GM12864 (cell line): Measurements from ENCODE around the gene TGFB1I1.

Source experiments
- DNase-seq: peaks from one replicate; pipeline ENCODE4 v3.0.0-alpha.2; 2011; ENCODE audit warnings: low read depth
- H3K4me3 ChIP-seq: 2 replicates; pipeline ENCODE4 v1.5.1; 2011; ENCODE audit warnings: mild to moderate bottlenecking, low read depth, low read length, control low read depth
- TF ChIP-seq, protein P1 (sequence below): IDR thresholded peaks from 2 replicates; pipeline ENCODE4 v1.5.1; 2011; ENCODE audit warnings: low read depth, mild to moderate bottlenecking, moderate library complexity, low read length, control low read depth, inconsistent platforms; ENCODE audit errors: missing control alignments

The TGFB1I1 gene

DNA sequence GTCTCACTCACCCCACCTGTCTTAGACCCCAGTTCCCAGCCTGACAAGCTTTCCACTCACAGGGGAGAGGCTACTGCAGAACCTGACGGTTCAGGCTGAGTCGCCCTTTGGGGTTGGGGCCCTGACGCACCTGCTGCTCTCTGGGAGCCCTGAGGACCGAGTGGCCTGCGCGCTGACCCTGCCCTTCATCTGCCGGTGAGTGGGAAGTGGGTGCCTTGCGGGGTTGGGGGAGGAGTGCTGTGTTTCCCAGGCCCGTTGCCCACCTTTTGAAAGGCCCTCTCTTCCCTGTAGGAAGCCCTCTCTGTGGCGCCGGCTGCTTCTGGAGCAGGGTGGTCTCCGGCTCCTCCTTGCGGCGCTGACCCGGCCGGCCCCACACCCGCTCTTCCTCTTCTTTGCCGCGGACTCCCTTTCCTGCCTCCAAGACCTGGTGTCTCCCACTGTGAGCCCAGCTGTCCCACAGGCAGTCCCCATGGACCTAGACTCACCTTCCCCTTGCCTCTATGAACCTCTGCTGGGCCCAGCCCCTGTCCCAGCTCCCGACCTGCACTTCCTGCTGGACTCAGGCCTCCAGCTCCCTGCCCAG is 6.1 kb upstream of the TGFB1I1 start:
- DNase-seq, result no peak
- TF ChIP-seq, protein P1, sequence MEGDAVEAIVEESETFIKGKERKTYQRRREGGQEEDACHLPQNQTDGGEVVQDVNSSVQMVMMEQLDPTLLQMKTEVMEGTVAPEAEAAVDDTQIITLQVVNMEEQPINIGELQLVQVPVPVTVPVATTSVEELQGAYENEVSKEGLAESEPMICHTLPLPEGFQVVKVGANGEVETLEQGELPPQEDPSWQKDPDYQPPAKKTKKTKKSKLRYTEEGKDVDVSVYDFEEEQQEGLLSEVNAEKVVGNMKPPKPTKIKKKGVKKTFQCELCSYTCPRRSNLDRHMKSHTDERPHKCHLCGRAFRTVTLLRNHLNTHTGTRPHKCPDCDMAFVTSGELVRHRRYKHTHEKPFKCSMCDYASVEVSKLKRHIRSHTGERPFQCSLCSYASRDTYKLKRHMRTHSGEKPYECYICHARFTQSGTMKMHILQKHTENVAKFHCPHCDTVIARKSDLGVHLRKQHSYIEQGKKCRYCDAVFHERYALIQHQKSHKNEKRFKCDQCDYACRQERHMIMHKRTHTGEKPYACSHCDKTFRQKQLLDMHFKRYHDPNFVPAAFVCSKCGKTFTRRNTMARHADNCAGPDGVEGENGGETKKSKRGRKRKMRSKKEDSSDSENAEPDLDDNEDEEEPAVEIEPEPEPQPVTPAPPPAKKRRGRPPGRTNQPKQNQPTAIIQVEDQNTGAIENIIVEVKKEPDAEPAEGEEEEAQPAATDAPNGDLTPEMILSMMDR, result no peak
- no peak overlapping the region for H3K4me3 ChIP-seq

DNA sequence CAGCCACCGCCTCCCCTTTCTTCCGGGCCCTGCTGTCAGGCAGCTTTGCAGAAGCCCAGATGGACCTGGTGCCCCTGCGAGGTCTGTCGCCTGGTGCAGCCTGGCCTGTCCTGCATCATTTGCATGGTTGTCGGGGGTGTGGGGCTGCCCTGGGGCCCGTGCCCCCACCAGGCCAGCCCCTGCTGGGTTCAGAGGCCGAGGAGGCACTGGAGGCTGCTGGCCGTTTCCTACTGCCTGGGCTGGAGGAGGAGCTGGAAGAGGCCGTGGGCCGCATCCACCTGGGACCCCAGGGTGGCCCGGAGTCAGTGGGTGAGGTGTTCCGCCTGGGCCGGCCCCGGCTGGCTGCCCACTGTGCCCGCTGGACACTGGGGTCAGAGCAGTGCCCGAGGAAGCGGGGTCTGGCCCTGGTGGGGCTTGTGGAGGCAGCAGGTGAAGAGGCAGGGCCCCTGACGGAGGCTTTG is 5.5 kb upstream of the TGFB1I1 start:
- TF ChIP-seq, protein P1, result no peak
- no peak for DNase-seq
- no peak overlapping the region for H3K4me3 ChIP-seq

DNA sequence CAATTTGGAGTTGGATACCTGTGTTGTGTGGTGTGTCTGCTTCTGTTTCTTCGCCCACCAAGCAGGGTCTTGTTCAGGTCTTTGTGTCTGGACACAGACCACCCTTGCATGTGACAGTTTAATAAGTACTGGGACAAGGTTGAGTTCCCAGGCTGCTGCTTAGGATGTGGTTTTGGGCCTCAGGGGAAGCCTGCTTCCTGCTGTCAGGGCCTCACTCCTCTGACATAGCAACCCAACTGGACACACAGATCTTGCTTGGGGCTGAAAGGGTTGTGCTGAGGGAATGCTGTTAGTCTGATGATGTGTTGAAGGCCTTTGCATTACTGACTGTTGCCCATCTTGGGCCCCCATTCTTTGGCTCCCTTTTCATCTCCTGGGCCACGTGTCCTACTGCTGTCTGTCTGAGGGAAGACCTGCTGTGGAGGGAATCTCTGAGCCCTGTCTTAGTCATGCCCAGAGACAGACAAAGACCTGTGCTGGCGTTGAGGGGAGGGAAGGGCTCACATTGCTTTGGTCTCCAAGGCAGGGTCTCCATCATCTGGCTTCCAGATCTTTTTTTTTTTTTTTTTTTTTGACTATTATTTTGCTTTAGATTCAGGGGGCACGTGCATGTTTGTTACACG is 4.7 kb upstream of the TGFB1I1 start:
- no peak overlapping the region for H3K4me3 ChIP-seq
- no peak for DNase-seq
- TF ChIP-seq, protein P1, result no peak

DNA sequence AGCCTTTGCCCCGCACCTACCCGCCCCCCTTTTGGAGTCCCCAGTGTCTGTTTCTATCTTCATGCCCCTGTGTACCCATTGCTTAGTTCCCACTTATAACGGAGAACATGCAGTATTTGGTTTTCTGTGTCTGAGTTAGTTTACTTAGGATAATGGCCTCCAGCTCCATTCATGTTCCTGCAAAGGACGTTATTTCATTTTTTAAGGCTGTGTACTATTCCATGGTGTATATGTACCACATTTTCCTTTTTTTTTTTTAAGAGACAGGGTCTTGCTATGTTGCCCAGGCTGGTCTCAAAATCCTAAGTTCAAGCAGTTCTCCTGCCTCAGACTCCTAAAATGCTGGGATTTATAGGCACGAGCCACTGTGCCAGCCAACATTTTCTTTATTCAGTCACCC is 4.1 kb upstream of the TGFB1I1 start:
- TF ChIP-seq, protein P1, result no peak
- no peak for DNase-seq

DNA sequence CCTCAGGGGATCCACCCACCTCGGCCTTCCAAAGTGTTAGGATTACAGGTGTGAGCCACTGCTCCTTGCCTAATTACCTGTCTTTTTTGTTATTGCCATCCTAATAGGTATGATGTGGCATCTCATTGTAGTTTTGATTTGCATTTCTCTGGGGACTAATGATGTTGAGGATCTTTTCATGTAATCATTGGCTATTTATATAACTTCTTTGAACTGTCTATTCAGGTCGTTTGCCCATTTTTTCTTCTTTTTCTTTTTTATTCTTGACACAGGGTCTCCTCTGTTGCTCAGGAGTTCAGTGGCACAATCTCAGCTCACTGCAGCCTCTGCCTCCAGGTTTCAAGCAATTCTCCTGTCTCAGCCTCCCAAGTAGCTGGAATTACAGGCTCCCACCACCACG is 1.3 kb upstream of the TGFB1I1 start:
- TF ChIP-seq, protein P1, result no peak
- no peak for DNase-seq
- H3K4me3 ChIP-seq, result no peak overlapping the region

More for the DNA sequence above, 4.1 kb upstream of the TGFB1I1 start:
- no peak overlapping the region for H3K4me3 ChIP-seq

DNA sequence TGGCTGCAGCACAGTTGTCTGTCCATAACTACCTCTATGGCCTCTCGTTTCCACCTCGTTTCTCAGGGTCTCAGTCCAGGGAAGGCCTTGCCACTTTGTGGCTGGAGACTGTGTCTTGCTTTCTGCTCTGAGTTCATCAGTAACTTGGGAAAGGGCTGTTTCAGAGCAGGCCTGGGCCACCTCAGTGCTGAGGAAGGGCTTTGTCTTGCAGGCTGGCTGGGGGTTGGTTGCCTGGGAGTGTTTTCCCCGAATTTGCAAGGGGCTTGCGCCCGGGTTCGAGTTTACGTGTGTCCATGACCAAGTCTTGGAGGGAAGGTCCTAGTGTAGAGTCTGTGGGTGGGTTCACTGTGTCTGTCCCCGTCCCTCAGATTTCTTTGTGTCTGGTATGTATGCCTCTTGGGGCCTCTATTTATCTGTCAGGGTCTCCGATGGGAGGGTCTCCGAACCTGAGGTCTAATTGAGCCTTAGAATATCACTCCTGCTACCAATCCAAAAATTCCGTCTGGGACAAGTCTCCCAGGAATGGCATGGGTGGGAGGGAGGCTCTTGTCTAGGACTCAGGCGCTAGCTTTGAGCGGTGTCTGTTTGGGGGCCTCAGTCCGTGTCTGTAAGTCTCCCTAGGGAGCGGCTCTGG is 594 bp upstream of the TGFB1I1 start:
- no peak overlapping the region for H3K4me3 ChIP-seq
- TF ChIP-seq, protein P1, result no peak
- no peak for DNase-seq
